Measurements from ENCODE around the gene TAS2R40. TPM values are rescaled to one million over a fixed set of nuclear protein-coding genes. Genes with fewer than 3 reads are reported as not detected.
"Not testable (repeated sequence)": the region's sequence is repeated elsewhere in the genome, so short reads cannot be mapped to it uniquely, and the experiment has no call there.

Gene TAS2R40
- total RNA-seq, 4 donors from 2014 or later = not detected

DNA sequence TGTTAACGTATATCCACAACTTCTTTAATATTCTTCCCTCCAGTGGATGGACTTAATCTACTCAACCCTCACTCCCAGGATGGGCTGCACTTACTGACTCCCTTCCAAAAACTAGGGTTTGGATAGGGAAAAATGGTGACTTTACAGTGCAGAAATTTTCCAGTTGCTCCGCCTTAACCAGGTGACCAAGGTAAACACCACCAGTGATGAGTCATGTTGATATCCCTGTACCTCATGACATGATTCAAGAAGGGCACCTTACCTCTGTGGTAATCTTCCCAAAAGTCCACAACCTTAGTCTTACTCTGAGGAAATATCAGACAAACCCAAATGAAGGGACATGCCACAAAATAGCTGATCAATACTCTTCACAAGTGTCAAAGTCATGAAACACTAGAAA, 37.9 kb downstream of the TAS2R40 start:
- H3K27me3 ChIP-seq = no peaks in the 10 kb centered on the region
- ATAC-seq = no peak
- H3K36me3 ChIP-seq = no peaks in the 10 kb centered on the region
- no peaks in the 10 kb centered on the region for H3K9me3 ChIP-seq
- TF ChIP-seq POLR2A (IDR thresholded peaks at IDR 0.05) (no peak), EP300 (IDR thresholded peaks at IDR 0.05) (no peak), POLR2AphosphoS5 (IDR thresholded peaks at IDR 0.05) (no peak)
- TF ChIP-seq, protein P1, sequence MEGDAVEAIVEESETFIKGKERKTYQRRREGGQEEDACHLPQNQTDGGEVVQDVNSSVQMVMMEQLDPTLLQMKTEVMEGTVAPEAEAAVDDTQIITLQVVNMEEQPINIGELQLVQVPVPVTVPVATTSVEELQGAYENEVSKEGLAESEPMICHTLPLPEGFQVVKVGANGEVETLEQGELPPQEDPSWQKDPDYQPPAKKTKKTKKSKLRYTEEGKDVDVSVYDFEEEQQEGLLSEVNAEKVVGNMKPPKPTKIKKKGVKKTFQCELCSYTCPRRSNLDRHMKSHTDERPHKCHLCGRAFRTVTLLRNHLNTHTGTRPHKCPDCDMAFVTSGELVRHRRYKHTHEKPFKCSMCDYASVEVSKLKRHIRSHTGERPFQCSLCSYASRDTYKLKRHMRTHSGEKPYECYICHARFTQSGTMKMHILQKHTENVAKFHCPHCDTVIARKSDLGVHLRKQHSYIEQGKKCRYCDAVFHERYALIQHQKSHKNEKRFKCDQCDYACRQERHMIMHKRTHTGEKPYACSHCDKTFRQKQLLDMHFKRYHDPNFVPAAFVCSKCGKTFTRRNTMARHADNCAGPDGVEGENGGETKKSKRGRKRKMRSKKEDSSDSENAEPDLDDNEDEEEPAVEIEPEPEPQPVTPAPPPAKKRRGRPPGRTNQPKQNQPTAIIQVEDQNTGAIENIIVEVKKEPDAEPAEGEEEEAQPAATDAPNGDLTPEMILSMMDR (IDR thresholded peaks at IDR 0.05) = no peak
- peaks cover 0 to 16% (median 14%) of the 10 kb centered on the region in 3 donors for H3K4me1 ChIP-seq
- WGBS, 2 donors (ENCODE audit: low coverage in 1 of 2) = 75 to 86% methylated on average over 2 of the region's 2 CpGs
- no peak overlapping the region for H3K4me3 ChIP-seq
- no peak overlapping the region for H3K27ac ChIP-seq

DNA sequence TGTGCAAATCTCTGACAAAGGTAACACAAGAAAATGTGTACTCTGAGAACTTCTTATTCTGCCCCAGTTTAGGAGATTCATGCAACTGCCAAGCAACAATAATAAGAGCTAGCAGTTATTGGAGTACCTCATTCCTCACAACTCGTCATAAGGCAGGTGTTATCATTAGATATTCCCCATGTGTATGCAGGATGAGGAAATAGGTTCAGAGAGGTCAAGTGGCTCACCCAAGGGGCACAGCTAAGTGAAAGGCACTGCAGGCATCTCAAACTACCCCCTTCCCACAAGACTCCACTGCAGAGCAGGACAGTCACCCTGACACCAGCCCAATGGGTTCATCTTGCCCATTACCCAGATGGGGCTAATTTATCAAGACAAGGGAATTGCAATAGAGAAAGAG, 40.1 kb downstream of the TAS2R40 start:
- H3K4me1 ChIP-seq = peaks cover 0 to 33% (median 15%) of the 10 kb centered on the region in 3 donors
- no peak overlapping the region for H3K4me3 ChIP-seq
- peaks cover 0 to 7% of the 10 kb centered on the region in 2 donors for H3K36me3 ChIP-seq
- no peak overlapping the region for H3K27ac ChIP-seq
- no peak for ATAC-seq
- H3K27me3 ChIP-seq = no peaks in the 10 kb centered on the region
- no peaks in the 10 kb centered on the region for H3K9me3 ChIP-seq
- TF ChIP-seq POLR2A (IDR thresholded peaks at IDR 0.05) (no peak), EP300 (IDR thresholded peaks at IDR 0.05) (no peak), POLR2AphosphoS5 (IDR thresholded peaks at IDR 0.05) (no peak)
- TF ChIP-seq, protein P1 (IDR thresholded peaks at IDR 0.05) = no peak
- 82 to 100% methylated on average over 1 of the region's 1 CpG for WGBS, 2 donors (ENCODE audit: low coverage in 1 of 2)

DNA sequence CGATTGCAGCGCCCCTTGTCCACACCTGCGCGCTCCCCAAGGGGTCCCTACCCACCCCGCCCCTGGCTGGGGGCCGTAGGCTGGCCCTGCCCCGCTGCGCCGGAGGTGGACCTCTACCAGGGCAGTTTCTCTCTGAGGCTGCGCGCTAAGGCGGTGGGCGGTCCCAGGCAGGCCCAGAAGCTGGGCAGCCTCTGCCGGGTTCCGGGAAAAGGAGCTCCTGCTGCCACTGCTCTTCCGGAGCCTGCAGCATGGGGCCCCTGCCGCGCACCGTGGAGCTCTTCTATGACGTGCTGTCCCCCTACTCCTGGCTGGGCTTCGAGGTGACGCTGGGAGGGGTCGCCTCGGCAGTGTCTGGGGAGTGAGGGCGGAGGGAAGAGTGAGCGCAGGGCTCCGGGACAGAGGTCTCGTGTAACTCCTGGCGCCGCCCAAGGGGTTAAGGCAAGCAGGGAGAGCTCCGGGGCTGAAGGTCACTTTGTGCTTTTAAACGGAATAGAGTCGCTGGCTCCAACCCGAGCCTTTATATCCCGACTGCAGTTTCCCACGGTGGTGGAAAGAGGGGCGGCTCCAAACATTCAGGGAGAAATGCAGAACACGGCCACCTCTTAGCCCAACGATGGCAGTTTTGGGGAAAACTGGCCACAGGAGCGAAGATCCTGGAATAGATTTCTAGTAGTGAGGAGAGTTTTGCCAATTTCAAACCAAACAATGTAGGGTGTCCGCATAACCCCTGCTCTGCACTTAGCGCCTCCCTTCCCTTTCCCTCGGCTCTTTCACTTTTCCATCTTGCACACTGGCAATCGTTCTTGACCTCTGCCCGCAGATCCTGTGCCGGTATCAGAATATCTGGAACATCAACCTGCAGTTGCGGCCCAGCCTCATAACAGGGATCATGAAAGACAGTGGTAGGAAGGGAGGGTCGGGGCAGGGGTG, 41.7 kb downstream of the TAS2R40 start, which contains the start of gene GSTK1:
GSTK1 (plus strand) TSS at position 176 of the 930 bp plus-strand sequence; CDS start at position 249, 73 bp downstream.
- ATAC-seq = peak; percentile 94
- Histone ChIP-seq H3K4me1 (peaks cover 0 to 33% (median 15%) of the 10 kb centered on the region in 3 donors), H3K4me3 (peak within 1 kb of the TSS; percentile 76 to 87), H3K27ac (peak within 1 kb of the TSS; percentile 68 to 89 (median 85)), H3K27me3 (no peaks in the 10 kb centered on the region), H3K36me3 (peaks cover 0 to 23% of the 10 kb centered on the region in 2 donors), H3K9me3 (no peaks in the 10 kb centered on the region)
- 0% methylated on average over 5 of the region's 48 CpGs; no CpG with 5 or more reads in 1 of the 2 donors for WGBS, 2 donors (ENCODE audit: low coverage in 1 of 2)
- TF ChIP-seq EP300 (IDR thresholded peaks at IDR 0.05) = no peak
- TF ChIP-seq POLR2AphosphoS5 (IDR thresholded peaks at IDR 0.05) = peak; percentile 76
- peak; percentile 58 to 62 for TF ChIP-seq POLR2A (IDR thresholded peaks at IDR 0.05)
- TF ChIP-seq, protein P1 (IDR thresholded peaks at IDR 0.05) = peak in 1 of 4 experiments; percentile 14

DNA sequence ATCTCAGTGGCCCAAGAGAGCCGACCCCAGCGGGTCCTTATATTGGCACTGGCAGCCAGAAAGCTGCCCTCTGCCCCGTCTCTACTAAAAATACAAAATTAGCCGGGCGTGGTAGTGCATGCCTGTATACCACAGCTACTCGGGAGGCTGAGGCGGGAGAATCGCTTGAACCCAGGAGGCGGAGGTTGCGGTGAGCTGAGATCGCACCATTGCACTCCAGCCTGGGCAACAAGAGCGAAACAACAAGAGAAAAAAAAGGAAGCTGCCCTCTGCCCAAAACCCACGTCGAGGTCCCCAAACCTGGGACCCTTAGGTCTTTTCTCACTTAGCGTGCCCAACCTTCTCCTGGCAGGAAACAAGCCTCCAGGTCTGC, 42.3 kb downstream of the TAS2R40 start:
- not testable (repeated sequence) for H3K9me3 ChIP-seq, ATAC-seq
- 37% methylated on average over 6 of the region's 15 CpGs; no CpG with 5 or more reads in 1 of the 2 donors for WGBS, 2 donors (ENCODE audit: low coverage in 1 of 2)

DNA sequence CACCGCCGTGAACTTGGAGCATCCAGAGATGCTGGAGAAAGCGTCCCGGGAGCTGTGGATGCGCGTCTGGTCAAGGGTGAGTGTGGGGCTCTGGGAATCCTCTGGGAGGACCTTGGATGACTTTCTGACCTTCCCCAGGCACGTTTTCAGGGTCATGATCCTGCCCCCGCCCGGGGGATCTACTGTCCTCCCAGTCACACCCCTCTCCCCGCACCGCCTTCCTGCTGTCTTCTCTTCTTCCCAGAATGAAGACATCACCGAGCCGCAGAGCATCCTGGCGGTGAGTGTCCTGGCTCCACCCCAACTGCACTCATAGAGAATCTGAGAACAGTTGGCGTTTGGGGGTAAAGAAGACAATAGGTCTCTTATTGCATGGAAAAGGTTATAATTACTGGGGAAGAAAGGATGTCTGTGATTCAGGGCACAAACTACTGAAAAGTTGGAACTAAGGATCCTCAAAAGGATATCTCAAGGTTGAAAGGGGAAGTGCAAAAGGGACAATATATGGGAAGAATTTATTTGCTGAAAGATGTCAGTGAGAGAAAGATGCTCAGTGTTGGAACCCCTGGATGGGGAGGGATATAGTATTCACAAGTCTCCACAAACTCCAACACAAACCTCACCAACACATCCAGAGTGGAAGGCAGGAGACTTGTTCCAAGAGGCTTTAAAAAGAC, 43.3 kb downstream of the TAS2R40 start:
- peak overlapping the region in 1 of 2 donors; percentile 87 for H3K4me3 ChIP-seq
- peaks cover 0 to 39% of the 10 kb centered on the region in 2 donors for H3K36me3 ChIP-seq
- no peak for ATAC-seq
- WGBS, 2 donors (ENCODE audit: low coverage in 1 of 2) = 70 to 90% methylated on average over 4 to 6 of the region's 15 CpGs
- H3K27ac ChIP-seq = peak overlapping the region in 3 of 4 donors; percentile 85 to 89 (median 85)
- H3K4me1 ChIP-seq = peaks cover 0 to 33% (median 15%) of the 10 kb centered on the region in 3 donors
- H3K27me3 ChIP-seq = no peaks in the 10 kb centered on the region
- no peaks in the 10 kb centered on the region for H3K9me3 ChIP-seq
- TF ChIP-seq POLR2A (IDR thresholded peaks at IDR 0.05) = no peak
- TF ChIP-seq, protein P1 (IDR thresholded peaks at IDR 0.05) = no peak
- TF ChIP-seq EP300 (IDR thresholded peaks at IDR 0.05) = no peak
- no peak for TF ChIP-seq POLR2AphosphoS5 (IDR thresholded peaks at IDR 0.05)

More for the DNA sequence above, 42.3 kb downstream of the TAS2R40 start:
- peaks cover 0 to 33% (median 15%) of the 10 kb centered on the region in 3 donors for H3K4me1 ChIP-seq
- peaks cover 0 to 29% of the 10 kb centered on the region in 2 donors for H3K36me3 ChIP-seq
- peak overlapping the region; percentile 76 to 87 for H3K4me3 ChIP-seq
- peak overlapping the region in 3 of 4 donors; percentile 85 to 89 (median 85) for H3K27ac ChIP-seq
- not testable (repeated sequence) for H3K27me3 ChIP-seq

Measured in gastroesophageal sphincter (tissue), 4 donors.